NT2/D1 (cell line): Measurements from ENCODE around the gene RNLS.

Experiments used
- YY1 ChIP-seq: IDR thresholded peaks from 2 replicates; pipeline ENCODE4 v1.6.1; 2011; ENCODE audit not compliant: insufficient read length, insufficient read depth
- ZNF274 ChIP-seq: IDR thresholded peaks from 2 replicates; pipeline ENCODE4 v1.6.1; 2011; ENCODE audit warnings: mild to moderate bottlenecking, low read depth, low read length

- TF ChIP-seq ZNF274 (no peak), YY1 (no peak)
Observed at GRCh38 chr10:88521791-88522190, 61.3 kb downstream of the RNLS start.
